Esophagus squamous epithelium (tissue), 5 donors: ENCODE data around the gene LSM14B. TPM values are rescaled to one million over a fixed set of nuclear protein-coding genes. Genes with fewer than 3 reads are reported as not detected.

Experiments used
- DNase-seq: peaks from one replicate; lab custom pipeline; 2025; lab: John Stamatoyannopoulos, UW
- H3K27ac ChIP-seq, 4 donors: fragments of 200-600 bp; sonication (generic); one replicate each; pipeline ENCODE4 v1.5.1; 2016 to 2019; ENCODE audit warnings: mild to moderate bottlenecking in 1 of 4
- H3K27me3 ChIP-seq, 4 donors: fragments of 200-600 bp; sonication (generic); 1 replicate in 3 of 4; 2 replicates in 1 of 4; pipeline versions ENCODE4 v1.5.1 to v1.6.0; 2017 to 2021; ENCODE audit warnings: antibody characterized with exemption in 1 of 4
- H3K36me3 ChIP-seq, 3 donors: fragments of 200-600 bp; sonication (generic); one replicate each; pipeline ENCODE4 v1.5.1; 2016 to 2019
- H3K4me1 ChIP-seq, 3 donors: fragments of 200-600 bp; sonication (generic); one replicate each; pipeline ENCODE4 v1.5.1; 2017 to 2019
- H3K4me3 ChIP-seq, 4 donors: fragments of 200-600 bp; sonication (generic); 1 replicate in 3 of 4; 2 replicates in 1 of 4; pipeline ENCODE4 v1.5.1; 2016 to 2019; ENCODE audit warnings: mild to moderate bottlenecking in 2 of 4, moderate library complexity in 1 of 4
- H3K9me3 ChIP-seq, 3 donors: fragments of 200-600 bp; sonication (generic); one replicate each; pipeline ENCODE4 v1.5.1; 2016 to 2019
- POLR2A ChIP-seq, 4 donors: fragments of 450-650 bp; IDR thresholded peaks; one replicate each; pipeline ENCODE4 v1.6.1; 2017; ENCODE audit warnings: antibody characterized with exemption in 4 of 4, mild to moderate bottlenecking in 4 of 4, moderate library complexity in 3 of 4
- WGBS, 2 donors: methylation state at CpG; one replicate each; pipeline ENCODE4 v1.1.5; 2018; 5-methylcytosine and 5-hydroxymethylcytosine counted together
- intact Hi-C: fragments of 100-400 bp; cut with DNase I; formaldehyde crosslinking; loops from one replicate; pipeline ENCODE4 v1.15.0; 2022
- total RNA-seq, 4 donors: library from RNA; depleted of rRNA; stranded (reverse); fragments of >200 nt; gene quantifications; one replicate each; pipeline ENCODE4 v1.1.0, GENCODE V29; 2016
- TF ChIP-seq, protein P1 (sequence below), 6 experiments: fragments of 450-650 bp in 4 of 6; fragments of 200-600 bp in 2 of 6; sonication (generic) in 2 of 6; IDR thresholded peaks; one replicate each; pipeline ENCODE4 v1.5.1; 2016 to 2019; ENCODE audit warnings: antibody characterized with exemption in 6 of 6, mild to moderate bottlenecking in 4 of 6, moderate library complexity in 4 of 6
- donor health status: DM: yes; HTN: yes; CAD: no.

Gene LSM14B
- total RNA-seq, 4 donors from 2014 or later: 18.1 to 30.5 (median 21.7) TPM

DNA sequence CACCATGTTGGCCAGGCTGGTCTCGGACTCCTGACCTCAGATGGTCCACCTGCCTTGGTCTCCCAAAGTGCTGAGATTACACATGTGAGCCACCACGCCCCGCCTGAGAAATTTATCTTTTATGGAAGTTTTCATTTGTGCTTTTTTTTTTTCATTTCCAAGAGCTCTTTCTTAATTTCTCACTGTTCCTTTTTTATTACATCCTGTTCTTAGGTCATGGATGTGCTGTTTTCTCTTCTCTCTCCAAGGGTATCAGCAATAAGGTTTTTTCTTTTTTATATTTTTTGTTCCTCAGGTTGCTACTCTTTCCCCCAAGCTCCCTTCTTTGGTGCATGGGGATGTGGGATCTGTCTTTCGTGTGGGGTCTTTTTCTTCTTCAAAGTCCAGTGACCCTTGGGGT, 21.2 kb upstream of the LSM14B start:
- Histone ChIP-seq H3K4me1 (no peaks in the 10 kb centered on the region), H3K27ac (no peak overlapping the region), H3K36me3 (no peaks in the 10 kb centered on the region), H3K27me3 (peaks cover 0 to 63% (median 0%) of the 10 kb centered on the region in 4 donors), H3K9me3 (peaks cover 0 to 27% (median 16%) of the 10 kb centered on the region in 3 donors), H3K4me3 (no peak overlapping the region)
- intact Hi-C loops: no loop called here
- TF ChIP-seq, protein P1, sequence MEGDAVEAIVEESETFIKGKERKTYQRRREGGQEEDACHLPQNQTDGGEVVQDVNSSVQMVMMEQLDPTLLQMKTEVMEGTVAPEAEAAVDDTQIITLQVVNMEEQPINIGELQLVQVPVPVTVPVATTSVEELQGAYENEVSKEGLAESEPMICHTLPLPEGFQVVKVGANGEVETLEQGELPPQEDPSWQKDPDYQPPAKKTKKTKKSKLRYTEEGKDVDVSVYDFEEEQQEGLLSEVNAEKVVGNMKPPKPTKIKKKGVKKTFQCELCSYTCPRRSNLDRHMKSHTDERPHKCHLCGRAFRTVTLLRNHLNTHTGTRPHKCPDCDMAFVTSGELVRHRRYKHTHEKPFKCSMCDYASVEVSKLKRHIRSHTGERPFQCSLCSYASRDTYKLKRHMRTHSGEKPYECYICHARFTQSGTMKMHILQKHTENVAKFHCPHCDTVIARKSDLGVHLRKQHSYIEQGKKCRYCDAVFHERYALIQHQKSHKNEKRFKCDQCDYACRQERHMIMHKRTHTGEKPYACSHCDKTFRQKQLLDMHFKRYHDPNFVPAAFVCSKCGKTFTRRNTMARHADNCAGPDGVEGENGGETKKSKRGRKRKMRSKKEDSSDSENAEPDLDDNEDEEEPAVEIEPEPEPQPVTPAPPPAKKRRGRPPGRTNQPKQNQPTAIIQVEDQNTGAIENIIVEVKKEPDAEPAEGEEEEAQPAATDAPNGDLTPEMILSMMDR (IDR thresholded peaks at IDR 0.05): no peak
- no peak for TF ChIP-seq POLR2A (IDR thresholded peaks at IDR 0.05)
- no peak for DNase-seq
- WGBS, 2 donors: 88 to 93% methylated on average over 4 of the region's 4 CpGs

DNA sequence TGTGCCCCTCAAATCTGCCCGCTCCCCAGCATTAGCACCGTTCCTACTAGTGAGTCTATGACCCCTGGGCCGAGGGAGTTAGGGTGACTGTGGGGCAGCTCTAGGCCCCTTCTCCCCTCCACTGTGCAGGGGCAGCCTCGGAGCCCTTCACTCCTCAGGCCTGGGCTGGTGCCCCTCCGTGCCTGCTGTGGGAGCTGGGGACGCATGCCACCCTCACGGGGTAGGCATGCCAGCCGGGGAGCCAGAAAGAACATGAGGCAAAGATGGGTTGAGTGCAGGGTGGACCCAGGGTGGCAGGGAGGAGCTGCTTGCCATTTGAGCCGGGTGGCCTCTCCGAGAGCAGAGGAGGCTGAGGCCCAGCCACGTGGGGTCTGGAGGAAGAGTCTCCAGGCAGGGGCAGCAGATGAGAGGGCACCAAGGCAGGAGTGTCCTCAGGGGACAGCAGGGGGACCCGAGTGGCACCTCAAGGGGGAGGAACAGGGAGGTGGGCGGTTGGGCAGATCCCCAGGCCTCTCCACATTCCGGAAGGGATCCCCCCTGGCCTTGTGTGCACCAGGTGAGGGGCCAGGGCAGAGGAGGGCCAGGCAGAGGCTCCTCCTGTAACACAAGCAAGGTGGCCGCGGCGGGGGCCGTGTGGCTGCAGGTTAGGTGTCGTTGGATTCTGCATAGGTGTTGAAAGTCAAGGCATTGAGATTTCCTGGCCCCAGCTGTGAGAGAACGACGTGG, 18.6 kb upstream of the LSM14B start:
- peaks cover 0 to 51% (median 36%) of the 10 kb centered on the region in 3 donors for H3K9me3 ChIP-seq
- no peak for DNase-seq
- H3K36me3 ChIP-seq: no peaks in the 10 kb centered on the region
- TF ChIP-seq POLR2A (IDR thresholded peaks at IDR 0.05): no peak
- TF ChIP-seq, protein P1 (IDR thresholded peaks at IDR 0.05): no peak
- WGBS, 2 donors: 57 to 68% methylated on average over 8 to 10 of the region's 21 CpGs
- H3K27ac ChIP-seq: no peak overlapping the region
- intact Hi-C loops: no loop called here
- H3K4me1 ChIP-seq: no peaks in the 10 kb centered on the region
- peaks cover 0 to 47% (median 0%) of the 10 kb centered on the region in 4 donors for H3K27me3 ChIP-seq
- H3K4me3 ChIP-seq: no peak overlapping the region

DNA sequence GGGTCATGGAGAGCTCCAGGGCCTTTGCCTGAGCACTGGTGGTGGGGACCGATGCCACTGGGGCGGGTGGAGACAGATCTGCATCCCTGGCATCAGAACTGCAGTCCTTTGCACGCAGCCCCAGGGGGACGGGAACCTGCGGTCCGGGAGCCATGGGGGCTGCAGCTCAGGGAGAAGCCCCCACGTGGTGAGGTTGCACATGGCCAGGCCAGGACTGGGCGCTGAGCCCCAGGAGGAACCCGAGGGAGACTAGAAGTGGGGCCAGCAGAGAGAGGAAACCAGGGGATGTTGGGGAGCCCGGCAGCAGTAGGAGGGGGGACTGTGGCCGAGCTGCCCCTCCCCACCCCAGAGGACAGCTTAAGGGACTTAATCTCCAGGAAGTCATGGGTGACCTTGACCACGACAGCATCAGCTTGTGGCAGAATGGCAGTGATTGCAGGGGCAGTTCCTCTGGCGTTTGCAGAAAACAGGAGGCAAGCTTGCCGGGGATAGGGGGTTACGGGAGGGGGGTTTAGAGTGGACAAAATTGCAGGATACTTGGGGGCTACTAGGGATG, 18.0 kb upstream of the LSM14B start:
- H3K9me3 ChIP-seq: peaks cover 0 to 58% (median 42%) of the 10 kb centered on the region in 3 donors
- peaks cover 0 to 47% (median 0%) of the 10 kb centered on the region in 4 donors for H3K27me3 ChIP-seq
- H3K27ac ChIP-seq: no peak overlapping the region
- DNase-seq: no peak
- no peaks in the 10 kb centered on the region for H3K36me3 ChIP-seq
- intact Hi-C loops: no loop called here
- no peak overlapping the region for H3K4me3 ChIP-seq
- WGBS, 2 donors: 35 to 39% methylated on average over 6 of the region's 15 CpGs
- TF ChIP-seq POLR2A (IDR thresholded peaks at IDR 0.05): no peak
- TF ChIP-seq, protein P1 (IDR thresholded peaks at IDR 0.05): no peak
- H3K4me1 ChIP-seq: no peaks in the 10 kb centered on the region

DNA sequence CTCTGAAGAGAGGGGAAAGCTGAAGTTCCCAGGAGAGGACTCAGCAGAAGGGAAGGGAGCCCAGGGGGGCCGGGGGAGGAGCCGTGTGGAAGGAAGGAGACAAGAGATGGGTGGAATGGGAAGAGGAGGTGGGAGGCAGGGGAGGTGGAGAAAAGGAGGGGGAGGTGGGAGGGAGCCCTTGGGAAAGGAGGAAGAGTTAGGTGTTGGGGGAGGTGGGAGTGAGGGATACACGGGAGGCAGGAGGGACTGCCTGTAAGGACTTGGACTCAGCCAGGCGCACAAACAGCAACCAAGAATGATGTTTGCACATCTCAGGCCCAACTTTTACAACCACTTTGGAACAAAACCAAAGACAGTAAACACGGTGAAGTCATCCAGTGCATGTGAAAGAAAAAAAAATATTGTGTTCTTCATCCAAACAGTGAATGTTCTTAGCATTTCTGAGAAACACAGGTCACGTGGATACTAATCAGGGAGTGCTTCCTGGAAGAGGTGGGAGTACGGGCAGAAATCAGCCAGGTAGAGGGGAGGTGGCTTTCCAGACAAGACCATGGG, 17.4 kb upstream of the LSM14B start:
- TF ChIP-seq, protein P1 (IDR thresholded peaks at IDR 0.05): no peak
- TF ChIP-seq POLR2A (IDR thresholded peaks at IDR 0.05): no peak
- Histone ChIP-seq H3K4me1 (no peaks in the 10 kb centered on the region), H3K27ac (no peak overlapping the region), H3K4me3 (no peak overlapping the region), H3K36me3 (no peaks in the 10 kb centered on the region), H3K27me3 (peaks cover 0 to 47% (median 0%) of the 10 kb centered on the region in 4 donors), H3K9me3 (peaks cover 0 to 62% (median 47%) of the 10 kb centered on the region in 3 donors)
- 19 to 37% methylated on average over 7 of the region's 7 CpGs for WGBS, 2 donors
- intact Hi-C loops: no loop called here
- no peak for DNase-seq

DNA sequence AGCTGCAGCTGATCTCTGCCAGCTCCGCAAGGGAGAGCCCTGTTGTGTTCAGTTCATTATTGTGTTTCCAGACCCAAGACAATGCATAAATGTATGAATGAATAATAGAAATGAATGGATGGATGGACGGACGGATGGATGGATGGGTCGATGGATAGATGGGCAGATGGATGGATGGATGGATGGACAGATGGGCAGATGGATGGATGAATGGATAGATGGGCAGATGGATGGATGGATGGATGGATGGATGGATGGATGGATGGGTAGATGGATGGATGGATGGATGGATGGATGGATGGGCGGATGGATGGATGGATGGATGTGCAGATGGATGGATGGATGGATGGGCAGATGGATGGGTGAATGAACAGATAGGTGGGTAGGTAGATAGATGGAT, 16.7 kb upstream of the LSM14B start:
- Histone ChIP-seq H3K4me3 (no peak overlapping the region), H3K4me1 (no peaks in the 10 kb centered on the region), H3K9me3 (peaks cover 0 to 62% (median 51%) of the 10 kb centered on the region in 3 donors), H3K27ac (no peak overlapping the region), H3K27me3 (peaks cover 0 to 47% (median 0%) of the 10 kb centered on the region in 4 donors), H3K36me3 (no peaks in the 10 kb centered on the region)
- intact Hi-C loops: no loop called here
- whole genome bisulfite sequencing, 2 donors: 89% methylated on average over 4 to 5 of the region's 5 CpGs
- TF ChIP-seq, protein P1 (IDR thresholded peaks at IDR 0.05): no peak
- no peak for TF ChIP-seq POLR2A (IDR thresholded peaks at IDR 0.05)
- no peak for DNase-seq
